NCI-H510A treated with DMSO at 0.1 percent for 48 hours (cell line): ENCODE results near the gene PF4V1.
"Not testable (repeated sequence)": the region's sequence is repeated elsewhere in the genome, so short reads cannot be mapped to it uniquely, and the experiment has no call there.

ENCODE experiments used
- DNase-seq: peaks from one replicate; lab custom pipeline; 2025; lab: John Stamatoyannopoulos, UW

PF4V1 gene

DNA sequence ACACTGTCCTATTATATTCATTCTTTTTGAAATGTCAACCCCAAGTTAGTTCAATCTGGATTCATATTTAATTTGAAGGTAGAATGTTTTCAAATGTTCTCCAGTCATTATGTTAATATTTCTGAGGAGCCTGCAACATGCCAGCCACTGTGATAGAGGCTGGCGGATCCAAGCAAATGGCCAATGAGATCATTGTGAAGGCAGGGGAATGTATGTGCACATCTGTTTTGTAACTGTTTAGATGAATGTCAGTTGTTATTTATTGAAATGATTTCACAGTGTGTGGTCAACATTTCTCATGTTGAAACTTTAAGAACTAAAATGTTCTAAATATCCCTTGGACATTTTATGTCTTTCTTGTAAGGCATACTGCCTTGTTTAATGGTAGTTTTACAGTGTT lies 17.7 kb downstream of the PF4V1 start:
- no peak for DNase-seq

- no peak for DNase-seq
These were observed 18.6 kb downstream of the PF4V1 start for GRCh38 chr4:73871511-73872310.

GRCh38 chr4:73872316-73873108 lies 19.4 kb downstream of the PF4V1 start:
- DNase-seq: no peak

DNA sequence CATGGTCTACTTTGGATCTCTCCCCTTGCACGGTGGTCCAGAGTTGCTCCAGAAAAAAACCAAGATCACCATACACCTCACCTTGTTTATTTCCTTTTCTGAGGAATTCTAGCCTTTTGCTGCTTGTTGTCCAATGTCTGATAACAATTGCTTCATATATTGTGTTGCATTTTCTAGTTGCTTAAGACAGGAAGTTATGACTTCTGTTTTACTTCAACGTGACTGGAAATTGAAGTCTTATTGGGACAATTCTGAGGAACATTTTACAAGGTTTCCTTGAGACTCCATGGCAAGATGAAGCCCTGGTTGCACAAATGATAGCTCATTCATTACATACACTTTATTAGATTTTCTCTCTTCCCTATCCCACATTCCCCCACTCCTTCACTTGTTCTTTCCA lies 21.3 kb downstream of the PF4V1 start:
- no peak for DNase-seq

- DNase-seq: no peak
These were observed 22.3 kb downstream of the PF4V1 start for GRCh38 chr4:73875401-73875800.

- DNase-seq: no peak
These were observed 30.2 kb downstream of the PF4V1 start for GRCh38 chr4:73883306-73883705.

DNA sequence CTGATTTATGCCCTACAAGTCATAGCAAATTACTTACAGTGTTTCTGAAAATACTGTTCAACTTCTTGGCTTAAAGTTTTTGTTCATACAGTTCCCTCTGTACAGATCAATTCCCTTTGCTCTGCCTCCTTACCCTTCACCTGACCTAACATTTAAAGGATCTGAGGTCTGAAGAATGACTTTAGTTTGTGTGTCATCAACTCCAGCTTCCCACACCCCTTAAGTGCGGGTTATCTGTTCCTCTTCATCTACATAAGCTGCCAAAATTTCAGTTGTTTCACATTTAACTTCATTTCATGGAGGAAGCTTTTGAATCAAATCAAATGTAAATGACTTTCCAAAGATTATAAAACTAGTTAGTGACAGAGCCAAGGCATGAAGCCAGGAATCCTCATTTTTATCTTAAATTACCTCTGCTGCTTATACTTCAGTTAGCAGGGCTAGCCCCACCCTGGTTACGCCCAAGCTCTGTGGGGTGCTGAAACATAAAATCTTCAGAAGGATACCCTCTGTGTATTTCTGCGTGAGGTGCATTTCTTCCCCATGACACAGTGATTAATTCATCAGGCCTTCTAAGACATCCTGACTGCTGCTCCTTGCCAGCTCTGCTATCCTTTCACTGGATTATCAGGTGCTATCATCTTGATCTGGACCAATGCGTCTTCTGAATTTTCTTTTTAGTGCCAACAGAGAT lies 32.6 kb downstream of the PF4V1 start:
- DNase-seq: no peak

GRCh38 chr4:73891326-73891725 lies 38.2 kb downstream of the PF4V1 start:
- DNase-seq: no peak

DNA sequence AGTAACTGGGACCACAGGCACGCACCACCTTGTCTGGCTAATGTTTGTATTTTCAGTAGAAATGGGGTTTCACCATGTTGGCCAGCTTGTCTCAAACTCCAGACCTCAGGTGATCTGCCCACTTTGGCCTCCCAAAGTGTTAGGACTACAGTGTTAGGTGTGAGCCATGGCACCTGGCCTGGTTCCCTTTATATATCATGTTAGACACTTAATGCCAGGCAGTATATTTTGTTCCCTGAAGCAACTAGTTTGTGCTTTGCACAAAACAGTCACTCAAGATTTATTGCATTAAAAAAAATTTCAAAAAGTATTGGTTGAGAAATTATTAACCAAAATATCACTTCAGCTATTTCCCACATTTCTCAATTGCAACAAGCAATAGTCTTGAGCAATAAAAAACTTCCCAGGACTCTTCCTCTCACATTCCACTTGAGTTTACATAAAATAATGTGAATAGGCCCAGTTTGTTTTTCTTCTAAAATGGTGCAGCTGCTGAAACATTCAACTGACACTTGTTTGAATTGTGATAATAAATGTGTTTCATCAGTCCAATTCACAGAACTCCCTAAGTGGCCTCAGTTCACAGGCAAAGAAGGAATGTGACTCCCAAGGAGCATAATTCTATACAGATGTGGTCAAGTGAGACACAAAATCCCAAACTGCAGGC lies 38.8 kb downstream of the PF4V1 start:
- no peak for DNase-seq

DNA sequence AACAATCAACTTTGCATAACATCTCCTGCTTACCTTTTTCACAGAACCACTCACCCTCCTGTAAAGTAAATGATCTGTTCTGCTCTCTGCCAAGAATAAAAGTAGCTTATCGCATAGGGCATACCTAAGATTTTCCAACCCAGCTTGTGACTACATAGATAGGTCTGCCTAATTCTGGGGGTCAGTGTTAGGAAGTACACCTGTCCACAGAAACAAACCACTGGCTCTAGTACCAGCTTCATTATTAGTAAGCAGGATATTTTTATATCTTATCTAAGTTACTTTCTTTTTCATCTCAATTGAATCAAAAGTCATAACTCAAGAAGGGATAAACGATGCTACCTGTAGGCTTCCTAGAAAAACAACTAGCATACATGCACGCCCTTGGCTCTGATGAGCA lies 39.9 kb downstream of the PF4V1 start:
- DNase-seq: no peak

GRCh38 chr4:73894001-73894400 lies 40.9 kb downstream of the PF4V1 start:
- no peak for DNase-seq

GRCh38 chr4:73895201-73896175 lies 42.4 kb downstream of the PF4V1 start:
- no peak for DNase-seq

DNA sequence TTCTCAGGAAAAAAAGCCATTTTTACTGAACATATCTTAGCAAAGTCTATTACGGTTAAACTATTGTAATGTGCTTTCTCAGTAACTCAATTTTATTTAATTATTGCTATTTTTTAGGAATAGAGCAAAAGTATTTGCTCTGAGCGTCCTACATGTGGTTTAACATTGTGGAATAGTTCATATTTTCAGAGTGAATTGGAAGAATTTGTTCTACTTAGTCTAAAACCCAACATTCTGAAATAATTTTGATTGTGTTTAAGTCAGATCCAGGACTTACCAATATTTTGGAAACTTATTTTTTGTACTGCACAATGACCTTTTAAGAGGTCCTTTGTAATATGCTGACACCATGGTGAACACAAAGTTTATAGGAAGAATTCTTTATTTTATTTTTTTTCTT lies 43.3 kb downstream of the PF4V1 start:
- DNase-seq: no peak

DNA sequence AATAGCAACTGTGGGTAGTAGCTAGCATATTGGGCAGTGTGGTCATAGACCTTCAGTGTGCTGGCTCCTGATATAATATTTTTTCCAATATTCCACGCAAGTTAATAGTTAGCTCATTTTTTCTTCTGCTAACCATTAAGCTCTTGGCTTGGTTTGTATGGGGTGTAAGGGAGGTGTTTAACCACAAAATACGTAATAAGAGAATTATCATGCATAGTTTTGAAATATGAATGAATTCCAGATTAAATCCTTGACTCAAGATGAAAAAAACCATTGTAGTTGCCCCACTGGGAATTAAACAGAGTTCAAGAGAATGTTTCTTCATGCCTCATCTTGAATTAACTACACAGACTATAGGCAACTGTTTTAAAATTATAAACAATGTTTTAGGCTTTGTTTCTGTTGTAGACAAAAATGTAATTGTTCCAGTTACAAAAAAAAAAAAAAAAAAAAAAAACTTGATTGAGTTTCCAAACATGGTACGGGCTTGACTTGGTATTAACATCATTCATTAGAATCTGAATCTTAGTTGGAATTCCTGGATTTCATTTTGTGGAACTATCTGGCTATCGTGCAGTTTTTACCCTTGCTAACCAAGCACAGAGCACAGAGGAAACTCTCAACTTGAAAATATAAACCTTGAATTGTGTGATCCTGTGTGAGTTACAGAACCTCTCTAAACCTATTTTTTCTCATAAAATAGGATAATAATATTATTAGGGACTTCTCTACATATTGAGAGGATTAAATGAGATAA lies 44.5 kb downstream of the PF4V1 start:
- no peak for DNase-seq

- not testable (repeated sequence) for DNase-seq
These were observed 46.2 kb downstream of the PF4V1 start for GRCh38 chr4:73899338-73899737.

DNA sequence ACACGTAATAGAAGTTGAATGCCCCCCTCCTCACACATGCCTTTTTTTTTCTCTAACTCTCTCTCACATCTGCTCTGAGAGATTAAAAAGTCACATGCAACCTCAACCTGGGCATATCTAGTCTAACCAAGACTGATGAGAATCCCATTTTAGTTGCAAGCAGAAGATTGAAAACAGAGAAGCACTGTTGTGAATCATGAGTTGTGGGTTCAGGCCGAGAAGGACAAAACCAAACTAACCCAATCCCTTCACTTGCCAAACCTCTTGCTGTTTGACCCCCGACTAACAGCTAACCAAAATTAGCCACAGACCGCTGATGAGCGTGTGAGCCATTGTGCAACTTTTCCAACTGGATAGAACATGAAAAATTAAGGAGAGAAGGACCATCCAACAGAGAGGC lies 47.9 kb downstream of the PF4V1 start:
- no peak for DNase-seq

DNA sequence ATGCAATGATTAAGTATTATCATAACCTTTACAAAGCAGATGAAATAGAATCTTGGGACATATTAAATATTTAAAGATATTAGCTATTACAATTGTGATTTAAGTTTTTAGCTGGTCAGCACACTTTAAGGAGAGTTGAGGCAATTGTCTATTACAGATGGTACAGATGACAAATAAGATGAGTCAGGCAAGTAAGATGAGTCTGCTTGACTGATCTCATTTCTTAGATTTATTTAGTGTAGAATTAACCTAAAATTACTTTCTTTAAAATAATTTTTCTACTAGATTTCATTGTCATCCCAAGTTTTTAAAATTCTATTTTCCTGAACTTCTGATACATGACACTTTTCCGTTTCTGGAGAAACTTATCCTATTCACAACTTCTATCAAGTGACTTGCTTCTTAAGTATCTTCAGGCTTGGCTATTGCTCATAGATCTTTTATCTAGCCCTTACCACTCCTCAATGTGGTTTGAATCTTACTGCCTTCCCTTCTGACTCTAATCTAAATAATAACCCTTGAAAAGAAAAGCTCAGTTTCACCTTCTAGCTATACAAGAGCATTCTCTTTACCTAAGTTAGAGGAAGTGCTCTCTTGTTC lies 49.0 kb downstream of the PF4V1 start:
- no peak for DNase-seq

DNA sequence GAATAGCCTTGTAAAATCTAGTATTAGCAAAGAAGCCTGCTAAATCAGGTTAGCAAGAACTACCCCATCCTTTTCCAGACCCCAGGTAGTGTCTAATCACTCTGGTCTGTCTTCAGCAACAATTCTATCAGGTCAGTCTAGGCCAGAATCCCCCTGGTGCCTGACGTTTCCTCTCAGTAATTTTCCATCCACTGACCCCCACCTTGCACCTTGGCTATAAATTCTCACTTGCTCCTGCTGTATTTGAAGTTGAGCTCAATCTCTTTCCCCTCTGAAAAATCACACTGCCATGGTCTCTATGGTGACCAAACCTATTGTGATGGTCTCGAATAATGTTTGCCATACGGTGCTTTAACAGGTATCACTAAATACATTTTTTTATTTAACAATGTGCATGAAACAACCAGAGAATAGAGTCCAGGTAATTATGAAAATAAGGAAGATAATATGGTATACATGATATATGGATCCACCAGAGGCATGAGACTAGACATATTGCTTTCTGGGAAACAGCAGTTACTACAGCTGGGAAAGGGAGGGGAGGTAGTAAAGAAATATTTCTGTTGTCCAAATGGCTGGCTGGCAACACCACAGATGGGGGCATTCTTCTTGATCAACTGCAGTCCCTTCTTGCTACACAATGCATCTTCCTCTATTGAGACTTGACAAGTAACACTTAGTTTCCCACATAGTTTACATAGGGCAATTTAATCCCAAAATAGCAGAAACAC lies 49.9 kb downstream of the PF4V1 start:
- DNase-seq: no peak
